ENCODE data around the gene BPIFA2. TPM values are rescaled to one million over a fixed set of nuclear protein-coding genes. Genes with fewer than 3 reads are reported as not detected.
"Not testable (repeated sequence)": the region's sequence is repeated elsewhere in the genome, so short reads cannot be mapped to it uniquely, and the experiment has no call there.

Gene BPIFA2
- not detected for total RNA-seq

GRCh38 chr20:33167859-33168258 is at the start of gene BPIFA2:
Gene BPIFA2 (plus strand): TSS chr20:33168159. CDS start chr20:33169146, 987 bp downstream.
- WGBS, 10 experiments: 40 to 100% (median 73%) methylated on average over 1 to 6 of the region's 8 CpGs; no CpG with 5 or more reads in 4 of the 10 experiments
- no peak within 1 kb of the TSS for H3K4me3 ChIP-seq
- H3K27ac ChIP-seq: no peak within 1 kb of the TSS
- in situ Hi-C loops (cut with MboI; ENCODE audit: low pct_unique_long_range_greater_than_20kb in 2 of 9, low sequenced_read_pairs in 9 of 9, unreplicated experiment in 9 of 9): no loop called here
- H3K4me1 ChIP-seq (replicated peaks in 1 of 2): no peaks in the 10 kb centered on the region
- ATAC-seq (replicated peaks in 6 of 8): no peak

GRCh38 chr20:33119725-33120720 is 47.9 kb upstream of the BPIFA2 start:
- 17 to 100% (median 44%) methylated on average over 1 to 3 of the region's 3 CpGs; no CpG with 5 or more reads in 4 of the 10 experiments for WGBS, 10 experiments
- in situ Hi-C loops (cut with MboI; ENCODE audit: low pct_unique_long_range_greater_than_20kb in 2 of 9, low sequenced_read_pairs in 9 of 9, unreplicated experiment in 9 of 9): no loop called here
- ATAC-seq (replicated peaks in 6 of 8): peak in 2 of 8 experiments; percentile 53 to 63

GRCh38 chr20:33120934-33121333 is 47.0 kb upstream of the BPIFA2 start:
- no peak overlapping the region for H3K27ac ChIP-seq
- in situ Hi-C loops (cut with MboI; ENCODE audit: low pct_unique_long_range_greater_than_20kb in 2 of 9, low sequenced_read_pairs in 9 of 9, unreplicated experiment in 9 of 9): no loop called here
- 20 to 93% (median 79%) methylated on average over 1 to 3 of the region's 3 CpGs; no CpG with 5 or more reads in 2 of the 10 experiments for WGBS, 10 experiments
- H3K4me1 ChIP-seq (replicated peaks in 1 of 2): no peaks in the 10 kb centered on the region
- no peak for ATAC-seq (replicated peaks in 6 of 8)
- no peak overlapping the region for H3K4me3 ChIP-seq

More at GRCh38 chr20:33119725-33120720, 47.9 kb upstream of the BPIFA2 start:
- H3K27ac ChIP-seq: no peak overlapping the region
- H3K4me1 ChIP-seq (replicated peaks in 1 of 2): no peaks in the 10 kb centered on the region
- H3K4me3 ChIP-seq: no peak overlapping the region

GRCh38 chr20:33122297-33122696 is 45.7 kb upstream of the BPIFA2 start:
- ATAC-seq (replicated peaks in 6 of 8); H3K4me1 ChIP-seq (replicated peaks in 1 of 2); H3K4me3 ChIP-seq; in situ Hi-C loops (cut with MboI; ENCODE audit: low pct_unique_long_range_greater_than_20kb in 2 of 9, low sequenced_read_pairs in 9 of 9, unreplicated experiment in 9 of 9); H3K27ac ChIP-seq: not testable (repeated sequence)
- WGBS, 10 experiments: 0 to 43% (median 20%) methylated on average over 1 of the region's 1 CpG; no CpG with 5 or more reads in 7 of the 10 experiments

- Histone ChIP-seq H3K27ac (no peak overlapping the region), H3K4me1 (replicated peaks in 1 of 2) (no peaks in the 10 kb centered on the region), H3K4me3 (no peak overlapping the region)
- WGBS, 10 experiments: 0% methylated on average over 1 of the region's 2 CpGs; no CpG with 5 or more reads in 8 of the 10 experiments
- in situ Hi-C loops (cut with MboI; ENCODE audit: low pct_unique_long_range_greater_than_20kb in 2 of 9, low sequenced_read_pairs in 9 of 9, unreplicated experiment in 9 of 9): no loop called here
- ATAC-seq (replicated peaks in 6 of 8): no peak
Observed at GRCh38 chr20:33124261-33124660, 43.7 kb upstream of the BPIFA2 start.

- H3K4me1 ChIP-seq (replicated peaks in 1 of 2): no peaks in the 10 kb centered on the region
- whole genome bisulfite sequencing, 10 experiments: 17 to 100% (median 55%) methylated on average over 1 to 5 of the region's 6 CpGs; no CpG with 5 or more reads in 2 of the 10 experiments
- no peak overlapping the region for H3K4me3 ChIP-seq
- ATAC-seq (replicated peaks in 6 of 8): no peak
- in situ Hi-C loops (cut with MboI; ENCODE audit: low pct_unique_long_range_greater_than_20kb in 2 of 9, low sequenced_read_pairs in 9 of 9, unreplicated experiment in 9 of 9): no loop called here
- no peak overlapping the region for H3K27ac ChIP-seq
Observed at GRCh38 chr20:33124994-33125393, 43.0 kb upstream of the BPIFA2 start.

- no peak for ATAC-seq (replicated peaks in 6 of 8)
- in situ Hi-C loops (cut with MboI; ENCODE audit: low pct_unique_long_range_greater_than_20kb in 2 of 9, low sequenced_read_pairs in 9 of 9, unreplicated experiment in 9 of 9): no loop called here
- H3K4me1 ChIP-seq (replicated peaks in 1 of 2): no peaks in the 10 kb centered on the region
- H3K27ac ChIP-seq: no peak overlapping the region
- no peak overlapping the region for H3K4me3 ChIP-seq
- 65 to 100% (median 83%) methylated on average over 1 to 4 of the region's 6 CpGs; no CpG with 5 or more reads in 5 of the 10 experiments for WGBS, 10 experiments
Observed at GRCh38 chr20:33125983-33126382, 42.0 kb upstream of the BPIFA2 start.

GRCh38 chr20:33127422-33128097 is 40.4 kb upstream of the BPIFA2 start:
- Histone ChIP-seq H3K4me3 (no peak overlapping the region), H3K27ac (no peak overlapping the region), H3K4me1 (replicated peaks in 1 of 2) (no peaks in the 10 kb centered on the region)
- no peak for ATAC-seq (replicated peaks in 6 of 8)
- 19 to 100% (median 88%) methylated on average over 1 to 4 of the region's 4 CpGs for WGBS, 10 experiments
- in situ Hi-C loops (cut with MboI; ENCODE audit: low pct_unique_long_range_greater_than_20kb in 2 of 9, low sequenced_read_pairs in 9 of 9, unreplicated experiment in 9 of 9): no loop called here

- in situ Hi-C loops (cut with MboI; ENCODE audit: low pct_unique_long_range_greater_than_20kb in 2 of 9, low sequenced_read_pairs in 9 of 9, unreplicated experiment in 9 of 9): no loop called here
- H3K4me3 ChIP-seq: no peak overlapping the region
- no peak overlapping the region for H3K27ac ChIP-seq
- peak in 3 of 8 experiments; percentile 91 to 94 (median 93) for ATAC-seq (replicated peaks in 6 of 8)
- WGBS, 10 experiments: 0 to 100% (median 63%) methylated on average over 1 to 9 of the region's 9 CpGs
- peaks cover 0 to 5% of the 10 kb centered on the region in 2 donors for H3K4me1 ChIP-seq (replicated peaks in 1 of 2)
Observed at GRCh38 chr20:33130568-33131061, 37.3 kb upstream of the BPIFA2 start.

- H3K4me3 ChIP-seq: no peak overlapping the region
- H3K4me1 ChIP-seq (replicated peaks in 1 of 2): peaks cover 0 to 5% of the 10 kb centered on the region in 2 donors
- no peak for ATAC-seq (replicated peaks in 6 of 8)
- no peak overlapping the region for H3K27ac ChIP-seq
- in situ Hi-C loops (cut with MboI; ENCODE audit: low pct_unique_long_range_greater_than_20kb in 2 of 9, low sequenced_read_pairs in 9 of 9, unreplicated experiment in 9 of 9): no loop called here
- WGBS, 10 experiments: 60 to 100% (median 80%) methylated on average over 1 to 3 of the region's 5 CpGs; no CpG with 5 or more reads in 7 of the 10 experiments
Observed at GRCh38 chr20:33131949-33132473, 35.9 kb upstream of the BPIFA2 start.

GRCh38 chr20:33132513-33133372 is 35.2 kb upstream of the BPIFA2 start:
- 16 to 80% (median 49%) methylated on average over 2 to 7 of the region's 14 CpGs; no CpG with 5 or more reads in 2 of the 10 experiments for WGBS, 10 experiments

GRCh38 chr20:33133373-33133941 is 34.5 kb upstream of the BPIFA2 start:
- H3K4me3 ChIP-seq: no peak overlapping the region
- peaks cover 0 to 5% of the 10 kb centered on the region in 2 donors for H3K4me1 ChIP-seq (replicated peaks in 1 of 2)
- ATAC-seq (replicated peaks in 6 of 8): no peak
- no peak overlapping the region for H3K27ac ChIP-seq
- 30 to 100% (median 75%) methylated on average over 2 to 8 of the region's 11 CpGs; no CpG with 5 or more reads in 4 of the 10 experiments for WGBS, 10 experiments
- in situ Hi-C loops (cut with MboI; ENCODE audit: low pct_unique_long_range_greater_than_20kb in 2 of 9, low sequenced_read_pairs in 9 of 9, unreplicated experiment in 9 of 9): no loop called here

More at GRCh38 chr20:33132513-33133372, 35.2 kb upstream of the BPIFA2 start:
- in situ Hi-C loops (cut with MboI; ENCODE audit: low pct_unique_long_range_greater_than_20kb in 2 of 9, low sequenced_read_pairs in 9 of 9, unreplicated experiment in 9 of 9): no loop called here
- Histone ChIP-seq H3K4me3 (no peak overlapping the region), H3K4me1 (replicated peaks in 1 of 2) (peaks cover 0 to 5% of the 10 kb centered on the region in 2 donors), H3K27ac (no peak overlapping the region)
- peak in 2 of 8 experiments; percentile 25 to 37 for ATAC-seq (replicated peaks in 6 of 8)
